Stimulated activated naive B cell treated with anti-CD40 and anti-IgM and Interleukin-4, amounts not matched to agents 10 μg/mL and 1 μg/mL and 100 μg/mL, for 72 hours (primary cell): Measurements from ENCODE around the gene THOC5.
"Not testable (repeated sequence)": the region's sequence is repeated elsewhere in the genome, so short reads cannot be mapped to it uniquely, and the experiment has no call there.

Experiments
- ATAC-seq, 2 donors: fragments of 150-1000 bp; cut with Tn5 transposase; replicated peaks; 2 replicates each; pipeline ENCODE4 v1.10.0; 2021; ENCODE audit warnings: moderate library complexity in 1 of 2
- DNase-seq: peaks from one replicate; pipeline ENCODE4 v3.0.0; 2021
- H3K27ac Mint-ChIP-seq: one replicate; pipeline ENCODE4 v1.8.0; 2022; ENCODE audit warnings: mild to moderate bottlenecking, mixed read lengths
- H3K27me3 Mint-ChIP-seq, 2 donors: one replicate each; pipeline ENCODE4 v1.8.0; 2022; ENCODE audit warnings: mixed read lengths in 2 of 2
- H3K36me3 Mint-ChIP-seq, 2 donors: one replicate each; pipeline ENCODE4 v1.8.0; 2022; ENCODE audit warnings: mixed read lengths in 2 of 2, mild to moderate bottlenecking in 1 of 2
- H3K4me1 Mint-ChIP-seq, 2 donors: one replicate each; pipeline ENCODE4 v1.8.0; 2022; ENCODE audit warnings: mixed read lengths in 2 of 2, mild to moderate bottlenecking in 1 of 2
- H3K4me3 Mint-ChIP-seq, 2 donors: one replicate each; pipeline ENCODE4 v1.8.0; 2022; ENCODE audit warnings: mild to moderate bottlenecking in 2 of 2, mixed read lengths in 2 of 2, moderate library complexity in 1 of 2
- H3K9me3 Mint-ChIP-seq, 2 donors: one replicate each; pipeline ENCODE4 v1.8.0; 2022; ENCODE audit warnings: mixed read lengths in 2 of 2, mild to moderate bottlenecking in 1 of 2

THOC5 gene

DNA sequence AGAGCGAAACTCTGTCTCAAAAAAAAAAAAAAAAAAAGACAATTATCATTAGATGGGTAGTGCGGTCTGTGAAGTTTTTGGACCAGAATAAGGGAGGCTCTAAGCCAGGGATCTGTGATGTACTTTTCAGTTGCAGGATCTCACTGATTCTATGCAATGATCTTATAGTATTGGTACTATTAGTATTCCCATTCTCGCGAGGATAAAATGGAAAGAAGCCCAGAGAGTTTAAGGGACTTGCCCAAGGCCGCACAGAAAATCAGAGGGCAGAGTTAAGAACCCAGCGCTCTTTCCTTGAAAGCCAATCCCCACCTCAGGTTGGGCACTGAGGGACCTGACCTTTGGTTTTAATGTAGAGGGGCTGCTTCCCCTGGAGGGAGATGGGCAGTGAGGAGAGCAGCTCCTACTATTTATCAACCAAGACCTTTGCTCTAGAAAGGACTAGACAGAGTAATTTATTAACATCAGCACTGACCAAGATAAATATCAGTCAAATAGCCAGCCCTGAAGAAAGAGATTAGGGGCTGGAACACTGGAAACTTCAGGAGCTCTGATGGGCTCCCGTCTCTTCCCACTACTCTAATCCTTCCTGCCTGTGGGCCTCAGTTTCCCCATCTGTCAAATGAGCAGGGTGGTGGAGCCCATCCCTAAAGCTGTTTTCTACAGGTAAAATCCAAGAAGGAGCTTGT, 21.3 kb upstream of the THOC5 start:
- peaks cover 6 to 9% of the 10 kb centered on the region in 2 donors for H3K36me3 Mint-ChIP-seq
- no peak for DNase-seq
- H3K4me1 Mint-ChIP-seq: peaks cover 3 to 4% of the 10 kb centered on the region in 2 donors
- H3K27me3 Mint-ChIP-seq: no peaks in the 10 kb centered on the region
- no peak for ATAC-seq
- H3K9me3 Mint-ChIP-seq: no peaks in the 10 kb centered on the region
- H3K4me3 Mint-ChIP-seq: no peak overlapping the region
- no peak overlapping the region for H3K27ac Mint-ChIP-seq

DNA sequence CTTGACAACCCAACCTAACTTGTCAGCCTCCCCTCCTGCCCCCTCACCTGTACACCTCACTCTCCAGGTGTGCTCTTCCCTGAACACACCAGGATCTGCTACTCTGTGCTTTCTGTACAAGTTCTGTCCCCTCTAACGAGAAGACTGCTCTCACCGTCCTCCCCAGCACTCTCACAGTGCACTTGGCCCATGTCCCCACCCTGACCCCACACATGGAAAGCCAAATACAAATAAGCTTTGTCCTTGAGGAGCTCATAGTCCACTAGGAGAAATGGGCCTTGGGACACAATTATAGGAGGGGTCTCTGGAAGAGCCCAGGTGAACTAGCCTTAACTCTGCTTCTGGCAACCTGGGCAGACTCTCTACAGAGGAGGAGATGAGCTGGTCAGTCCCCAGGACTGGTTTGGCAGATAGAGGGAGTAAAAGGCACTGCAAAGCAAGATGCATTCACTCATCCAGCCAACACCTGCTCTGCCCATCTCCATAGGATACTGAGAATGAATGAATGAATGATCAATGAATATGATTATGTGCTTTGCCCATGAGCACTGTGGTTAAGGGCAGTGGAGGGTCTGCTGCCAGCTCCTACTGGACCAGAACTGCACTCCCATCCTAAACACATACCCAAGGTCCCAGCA, 17.5 kb upstream of the THOC5 start:
- H3K27ac Mint-ChIP-seq: no peak overlapping the region
- peaks cover 21 to 26% of the 10 kb centered on the region in 2 donors for H3K36me3 Mint-ChIP-seq
- H3K4me3 Mint-ChIP-seq: no peak overlapping the region
- no peak for ATAC-seq
- H3K4me1 Mint-ChIP-seq: peaks cover 0 to 5% of the 10 kb centered on the region in 2 donors
- DNase-seq: no peak
- H3K27me3 Mint-ChIP-seq: no peaks in the 10 kb centered on the region
- no peaks in the 10 kb centered on the region for H3K9me3 Mint-ChIP-seq

DNA sequence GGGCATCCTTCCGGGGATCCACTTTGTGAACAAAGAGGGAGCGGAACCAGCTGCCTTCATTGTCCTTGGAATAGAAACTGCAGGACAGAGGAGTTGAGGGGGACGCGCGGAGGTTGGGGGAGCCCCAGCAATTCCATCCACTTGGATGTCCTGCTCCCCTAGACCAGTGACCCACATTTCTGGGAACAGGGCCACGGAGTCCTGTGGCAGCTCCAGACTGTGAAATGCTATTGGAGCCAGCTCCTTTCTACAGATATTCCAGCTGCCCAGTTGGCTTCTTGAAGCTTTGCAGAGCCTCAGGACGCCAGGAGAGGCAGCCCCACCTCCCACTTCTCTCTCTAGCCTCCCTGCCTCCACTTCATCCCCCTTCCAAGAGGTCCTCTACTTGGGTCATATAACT, 16.9 kb upstream of the THOC5 start:
- ATAC-seq (no peak), DNase-seq (no peak)
- peaks cover 0 to 5% of the 10 kb centered on the region in 2 donors for H3K4me1 Mint-ChIP-seq
- H3K27me3 Mint-ChIP-seq: no peaks in the 10 kb centered on the region
- H3K9me3 Mint-ChIP-seq: no peaks in the 10 kb centered on the region
- no peak overlapping the region for H3K4me3 Mint-ChIP-seq
- H3K27ac Mint-ChIP-seq: no peak overlapping the region
- peaks cover 21 to 26% of the 10 kb centered on the region in 2 donors for H3K36me3 Mint-ChIP-seq

DNA sequence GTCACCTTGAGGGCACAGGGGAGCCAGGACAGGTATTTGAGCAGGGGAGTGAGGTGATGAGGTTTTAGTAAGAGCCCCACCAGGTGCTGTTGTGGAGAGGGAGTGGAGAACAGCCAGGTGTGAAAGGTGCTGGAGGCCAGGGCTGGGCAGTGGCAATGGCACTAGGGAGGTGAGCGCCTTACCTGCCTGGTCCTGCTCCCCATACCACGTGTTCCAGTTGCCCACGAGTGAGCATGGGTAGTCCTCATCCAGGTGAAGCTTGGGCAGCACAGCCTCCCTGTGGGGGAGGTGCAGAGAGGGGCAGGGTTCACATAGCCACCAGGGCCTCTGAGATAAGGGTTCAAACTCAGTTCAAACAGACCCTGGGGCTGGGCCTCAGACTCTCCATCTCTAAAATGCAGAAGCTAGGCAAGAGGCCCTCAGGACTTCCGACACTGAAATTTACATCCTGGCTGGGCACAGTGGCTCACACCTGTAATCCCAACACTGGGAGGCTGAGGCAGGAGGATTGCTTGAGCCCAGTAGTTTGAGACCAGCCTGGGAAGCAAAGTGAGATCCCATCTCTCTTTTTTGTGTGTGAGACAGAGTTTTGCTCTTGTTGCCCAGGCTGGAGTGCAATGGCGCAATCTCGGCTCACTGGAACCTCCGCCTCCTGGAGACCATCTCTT, 15.6 kb upstream of the THOC5 start:
- Mint-ChIP-seq H3K36me3 (peaks cover 22 to 32% of the 10 kb centered on the region in 2 donors), H3K4me1 (peaks cover 0 to 5% of the 10 kb centered on the region in 2 donors), H3K9me3 (no peaks in the 10 kb centered on the region), H3K27ac (no peak overlapping the region), H3K4me3 (no peak overlapping the region), H3K27me3 (no peaks in the 10 kb centered on the region)
- ATAC-seq (no peak), DNase-seq (no peak)

- H3K4me3 Mint-ChIP-seq: no peak overlapping the region
- no peak for ATAC-seq
- H3K27me3 Mint-ChIP-seq: no peaks in the 10 kb centered on the region
- H3K36me3 Mint-ChIP-seq: peaks cover 25 to 39% of the 10 kb centered on the region in 2 donors
- H3K4me1 Mint-ChIP-seq: peaks cover 0 to 5% of the 10 kb centered on the region in 2 donors
- H3K9me3 Mint-ChIP-seq: no peaks in the 10 kb centered on the region
- no peak overlapping the region for H3K27ac Mint-ChIP-seq
- no peak for DNase-seq
Measured at GRCh38 chr22:29567338-29567737, 13.8 kb upstream of the THOC5 start.

GRCh38 chr22:29566513-29566912, 13.0 kb upstream of the THOC5 start:
- ATAC-seq, H3K27me3 Mint-ChIP-seq, H3K4me1 Mint-ChIP-seq, H3K4me3 Mint-ChIP-seq, DNase-seq, H3K9me3 Mint-ChIP-seq, H3K27ac Mint-ChIP-seq: not testable (repeated sequence)
- peaks cover 31 to 44% of the 10 kb centered on the region in 2 donors for H3K36me3 Mint-ChIP-seq

DNA sequence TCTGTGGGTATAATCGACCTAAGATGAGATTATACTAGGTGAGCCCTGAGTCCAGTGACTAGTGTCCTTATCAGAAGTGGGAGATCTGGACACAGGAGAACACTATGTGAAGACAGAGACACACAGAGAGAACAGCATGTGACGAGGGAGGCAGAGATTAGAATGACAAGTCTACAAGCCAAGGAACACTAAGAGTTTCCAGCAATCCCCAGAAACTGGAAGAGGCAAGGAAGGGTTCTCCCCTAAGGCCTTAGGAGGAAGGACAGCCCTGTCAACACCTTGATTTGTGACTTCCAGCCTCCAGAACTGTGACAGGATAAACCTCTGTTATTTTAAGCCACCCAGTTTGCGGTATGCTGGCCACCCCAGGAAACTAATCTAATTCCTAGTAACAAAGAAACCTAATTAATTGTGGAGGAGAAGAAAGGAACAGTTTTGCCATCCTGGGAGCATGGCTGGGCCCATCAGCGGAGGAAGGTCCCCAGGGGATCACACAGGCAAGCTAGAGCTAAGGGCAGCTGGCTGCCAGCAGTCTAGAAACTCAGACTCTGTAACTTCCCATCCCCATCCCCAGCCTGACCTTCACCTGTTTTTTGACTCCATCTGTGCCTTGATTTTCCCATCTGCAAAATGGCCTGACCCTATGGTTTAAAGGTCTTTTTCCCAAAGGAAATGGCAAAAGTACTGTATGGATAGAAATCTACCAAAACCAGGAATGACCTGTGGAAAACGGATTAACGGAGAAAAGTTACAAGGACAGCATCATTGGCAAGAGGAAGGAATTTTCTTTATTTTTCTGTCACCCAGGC, 10.3 kb upstream of the THOC5 start:
- Mint-ChIP-seq H3K9me3 (no peaks in the 10 kb centered on the region), H3K27ac (no peak overlapping the region), H3K4me1 (peaks cover 0 to 1% of the 10 kb centered on the region in 2 donors), H3K27me3 (no peaks in the 10 kb centered on the region), H3K4me3 (no peak overlapping the region), H3K36me3 (peaks cover 38 to 44% of the 10 kb centered on the region in 2 donors)
- ATAC-seq (no peak), DNase-seq (no peak)

- DNase-seq: no peak
- no peak for ATAC-seq
- peaks cover 40 to 53% of the 10 kb centered on the region in 2 donors for H3K36me3 Mint-ChIP-seq
- H3K9me3 Mint-ChIP-seq: no peaks in the 10 kb centered on the region
- no peak overlapping the region for H3K27ac Mint-ChIP-seq
- H3K27me3 Mint-ChIP-seq: no peaks in the 10 kb centered on the region
- peaks cover 0 to 2% of the 10 kb centered on the region in 2 donors for H3K4me1 Mint-ChIP-seq
- H3K4me3 Mint-ChIP-seq: no peak overlapping the region
Measured at GRCh38 chr22:29559853-29560252, 6.3 kb upstream of the THOC5 start.

DNA sequence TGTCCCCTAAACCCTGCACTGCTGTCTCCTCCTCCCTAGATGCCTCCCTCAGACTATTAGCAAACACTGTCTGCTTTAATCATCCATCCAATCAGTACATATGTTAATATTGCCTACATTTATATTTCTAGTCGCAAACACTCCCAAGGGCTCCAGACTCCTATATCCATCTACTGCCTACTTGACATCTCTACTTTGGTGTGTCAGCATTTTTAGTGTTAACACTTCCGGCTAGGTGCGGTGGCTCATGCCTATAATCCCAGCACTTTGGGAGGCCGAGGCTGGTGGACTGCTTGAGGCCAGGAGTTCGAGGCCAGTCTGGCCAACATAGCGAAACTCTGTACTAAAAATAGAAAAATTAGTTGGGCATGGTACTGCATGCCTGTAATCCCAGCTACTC, 5.5 kb upstream of the THOC5 start:
- no peaks in the 10 kb centered on the region for H3K27me3 Mint-ChIP-seq
- no peak overlapping the region for H3K4me3 Mint-ChIP-seq
- H3K36me3 Mint-ChIP-seq: peaks cover 38 to 49% of the 10 kb centered on the region in 2 donors
- H3K4me1 Mint-ChIP-seq: peaks cover 0 to 2% of the 10 kb centered on the region in 2 donors
- ATAC-seq: no peak
- H3K9me3 Mint-ChIP-seq: no peaks in the 10 kb centered on the region
- H3K27ac Mint-ChIP-seq: no peak overlapping the region
- no peak for DNase-seq

- Mint-ChIP-seq H3K27ac (peak overlapping the region; percentile 75), H3K4me3 (no peak overlapping the region), H3K27me3 (no peaks in the 10 kb centered on the region), H3K4me1 (peaks cover 5 to 16% of the 10 kb centered on the region in 2 donors), H3K9me3 (no peaks in the 10 kb centered on the region), H3K36me3 (peaks cover 25 to 39% of the 10 kb centered on the region in 2 donors)
- DNase-seq (no peak), ATAC-seq (no peak)
Measured at GRCh38 chr22:29555065-29555644, 1.6 kb upstream of the THOC5 start.

DNA sequence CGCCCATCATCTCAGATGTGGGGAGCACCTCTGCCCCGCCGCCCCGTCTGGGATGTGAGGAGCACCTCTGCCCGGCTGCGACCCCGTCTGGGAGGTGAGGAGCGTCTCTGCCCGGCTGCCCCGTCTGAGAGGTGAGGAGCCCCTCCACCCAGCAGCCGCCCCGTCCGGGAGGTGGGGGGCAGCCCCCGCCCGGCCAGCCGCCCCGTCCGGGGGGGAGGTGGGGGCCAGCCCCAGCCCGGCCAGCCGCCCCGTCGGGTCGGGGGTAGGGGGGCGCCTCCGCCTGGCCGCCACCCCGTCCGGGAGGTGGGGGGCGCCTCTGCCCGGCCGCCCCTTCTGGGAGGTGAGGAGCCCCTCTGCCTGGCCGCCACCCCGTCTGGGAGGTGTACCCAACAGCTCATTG, 1.2 kb downstream of the THOC5 start:
- DNase-seq, H3K27me3 Mint-ChIP-seq, H3K27ac Mint-ChIP-seq, ATAC-seq, H3K9me3 Mint-ChIP-seq: not testable (repeated sequence)
- peak overlapping the region; percentile 93 for H3K4me3 Mint-ChIP-seq
- H3K36me3 Mint-ChIP-seq: peaks cover 27 to 43% of the 10 kb centered on the region in 2 donors
- peaks cover 11 to 16% of the 10 kb centered on the region in 2 donors for H3K4me1 Mint-ChIP-seq

DNA sequence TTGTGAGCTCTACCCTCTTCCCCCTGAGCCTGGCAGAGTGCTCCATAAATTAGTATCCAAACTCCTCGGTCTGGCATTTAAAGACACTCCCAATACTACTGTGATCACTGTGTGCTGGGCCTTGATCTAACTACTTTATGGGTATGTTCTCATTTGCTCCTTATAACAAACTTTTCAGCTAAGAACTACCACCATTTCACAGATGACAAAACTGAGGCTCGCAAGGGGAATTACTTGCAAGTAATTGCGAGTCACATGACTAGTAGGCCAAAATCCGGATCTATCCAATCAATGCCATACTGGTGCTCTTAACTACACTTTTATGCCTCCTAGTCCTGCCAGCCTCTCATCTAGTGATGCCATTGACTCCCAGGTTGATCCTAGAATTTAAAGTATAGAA, 3.6 kb downstream of the THOC5 start:
- H3K4me3 Mint-ChIP-seq: no peak overlapping the region
- no peak overlapping the region for H3K27ac Mint-ChIP-seq
- ATAC-seq: no peak
- H3K36me3 Mint-ChIP-seq: peaks cover 25 to 47% of the 10 kb centered on the region in 2 donors
- H3K27me3 Mint-ChIP-seq: no peaks in the 10 kb centered on the region
- H3K9me3 Mint-ChIP-seq: no peaks in the 10 kb centered on the region
- no peak for DNase-seq
- H3K4me1 Mint-ChIP-seq: peaks cover 9 to 16% of the 10 kb centered on the region in 2 donors

- H3K9me3 Mint-ChIP-seq, H3K27ac Mint-ChIP-seq, H3K4me3 Mint-ChIP-seq, DNase-seq, H3K27me3 Mint-ChIP-seq, ATAC-seq: not testable (repeated sequence)
- peaks cover 43 to 66% of the 10 kb centered on the region in 2 donors for H3K36me3 Mint-ChIP-seq
- H3K4me1 Mint-ChIP-seq: peaks cover 11 to 13% of the 10 kb centered on the region in 2 donors
Measured at GRCh38 chr22:29545045-29545444, 8.5 kb downstream of the THOC5 start.

DNA sequence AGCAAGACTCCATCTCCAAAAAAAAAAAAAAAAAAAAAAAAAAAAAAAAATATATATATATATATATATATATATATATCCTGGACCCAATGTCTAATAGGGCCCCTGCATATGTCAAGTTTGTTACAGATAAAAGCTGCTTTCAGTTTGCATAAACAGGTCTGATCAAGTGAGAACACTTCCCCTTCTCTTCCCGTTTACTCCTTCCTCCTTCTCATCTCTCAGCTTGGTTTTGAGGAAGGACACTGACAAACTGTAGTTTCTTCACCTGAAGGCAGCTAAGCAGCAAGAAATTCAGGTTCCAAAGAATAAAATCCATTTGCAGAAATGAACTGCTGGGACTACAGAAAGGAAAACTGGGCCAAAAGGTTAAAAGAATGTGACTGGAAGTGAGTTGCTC, 11.7 kb downstream of the THOC5 start:
- no peak overlapping the region for H3K27ac Mint-ChIP-seq
- no peaks in the 10 kb centered on the region for H3K9me3 Mint-ChIP-seq
- peak; percentile 68 to 70 for ATAC-seq
- no peaks in the 10 kb centered on the region for H3K27me3 Mint-ChIP-seq
- DNase-seq: no peak
- H3K4me3 Mint-ChIP-seq: no peak overlapping the region
- H3K36me3 Mint-ChIP-seq: peaks cover 40 to 52% of the 10 kb centered on the region in 2 donors
- H3K4me1 Mint-ChIP-seq: peaks cover 6 to 13% of the 10 kb centered on the region in 2 donors
